ENCODE measurements around the gene OSMR.
A peak's percentile ranks its signal among the peaks of the same experiment; 100 is the strongest.
"Not testable (repeated sequence)": the region's sequence is repeated elsewhere in the genome, so short reads cannot be mapped to it uniquely, and the experiment has no call there.

The OSMR gene

GRCh38 chr5:38831909-38832308 is 13.9 kb upstream of the OSMR start:
- DNase-seq: peak; percentile 14

- no peak for DNase-seq
Measured at GRCh38 chr5:38832810-38833209, 13.0 kb upstream of the OSMR start.

GRCh38 chr5:38835887-38836286 is 9.9 kb upstream of the OSMR start:
- DNase-seq: no peak

GRCh38 chr5:38837416-38837815 is 8.4 kb upstream of the OSMR start:
- no peak for DNase-seq

- no peak for DNase-seq
Measured at GRCh38 chr5:38837932-38838331, 7.9 kb upstream of the OSMR start.

GRCh38 chr5:38843665-38844064 is 2.1 kb upstream of the OSMR start:
- no peak for DNase-seq

- no peak for DNase-seq
Measured at GRCh38 chr5:38846379-38847011, 683 bp downstream of the OSMR start.

GRCh38 chr5:38847559-38848347 is 1.9 kb downstream of the OSMR start:
- no peak for DNase-seq

GRCh38 chr5:38848637-38849036 is 2.8 kb downstream of the OSMR start:
- DNase-seq: no peak

GRCh38 chr5:38851640-38852039 is 5.8 kb downstream of the OSMR start:
- not testable (repeated sequence) for DNase-seq

GRCh38 chr5:38853753-38854470 is 8.1 kb downstream of the OSMR start:
- DNase-seq: no peak

GRCh38 chr5:38854907-38855306 is 9.1 kb downstream of the OSMR start:
- DNase-seq: no peak

GRCh38 chr5:38856660-38857059 is 10.8 kb downstream of the OSMR start:
- DNase-seq: no peak

- DNase-seq: no peak
Measured at GRCh38 chr5:38858839-38859238, 13.0 kb downstream of the OSMR start.

GRCh38 chr5:38861986-38862770 is 16.4 kb downstream of the OSMR start:
- DNase-seq: not testable (repeated sequence)

- no peak for DNase-seq
Measured at GRCh38 chr5:38866362-38867031, 20.7 kb downstream of the OSMR start.

- no peak for DNase-seq
Measured at GRCh38 chr5:38867032-38867398, 21.2 kb downstream of the OSMR start.

- no peak for DNase-seq
Measured at GRCh38 chr5:38867416-38867815, 21.6 kb downstream of the OSMR start.

GRCh38 chr5:38870595-38870994 is 24.8 kb downstream of the OSMR start:
- DNase-seq: no peak

GRCh38 chr5:38871058-38871605 is 25.3 kb downstream of the OSMR start:
- DNase-seq: no peak

- DNase-seq: no peak
Measured at GRCh38 chr5:38871790-38872551, 26.2 kb downstream of the OSMR start.

All from midbrain (tissue), 1 donor.